ENCODE measurements around the gene CACNA2D4. TPM values are rescaled to one million over a fixed set of nuclear protein-coding genes. Genes with fewer than 3 reads are reported as not detected.

Gene CACNA2D4
- polyA plus RNA-seq, 3 donors: 17.8 to 87.7 (median 22.1) TPM

- TF ChIP-seq CTCF (IDR thresholded peaks at IDR 0.05): no peak
- Mint-ChIP-seq H3K4me3 (no peak overlapping the region), H3K36me3 (no peaks in the 10 kb centered on the region), H3K9me3 (peaks cover 14 to 30% (median 21%) of the 10 kb centered on the region in 7 donors), H3K27ac (no peak overlapping the region), H3K4me1 (no peaks in the 10 kb centered on the region), H3K27me3 (ENCODE audit: low read depth in 3 of 3) (peaks cover 0 to 11% (median 3%) of the 10 kb centered on the region in 3 donors)
- intact Hi-C loops (cut with micrococcal nuclease): no loop called here
- 94% methylated on average over 5 of the region's 6 CpGs for WGBS (ENCODE audit: insufficient coverage)
- Histone ChIP-seq H3K4me1 (ENCODE audit: control insufficient read depth in 1 of 2, insufficient read depth in 2 of 2, low read length in 2 of 2) (no peaks in the 10 kb centered on the region), H3K4me3 (replicated peaks in 1 of 3; ENCODE audit: low read depth in 2 of 3, low read length in 3 of 3) (no peak overlapping the region), H3K27ac (ENCODE audit: low read depth in 1 of 2, low read length in 2 of 2) (no peak overlapping the region), H3K79me2 (ENCODE audit: insufficient read depth, low read length) (no peaks in the 10 kb centered on the region), H4K20me1 (ENCODE audit: insufficient read depth, low read length) (no peaks in the 10 kb centered on the region), H3K4me2 (replicated peaks; ENCODE audit: extremely low read depth, low read length, poor library complexity, severe bottlenecking) (no peak overlapping the region), H2AFZ (ENCODE audit: insufficient read depth, low read depth, low read length, poor library complexity, severe bottlenecking) (no peak overlapping the region), H3K36me3 (replicated peaks in 1 of 2; ENCODE audit: control insufficient read depth in 1 of 2, insufficient read depth in 2 of 2, low read length in 2 of 2) (no peaks in the 10 kb centered on the region), H3K9me3 (replicated peaks in 1 of 2; ENCODE audit: control insufficient read depth in 1 of 2, insufficient read depth in 1 of 2, low read length in 2 of 2) (peaks cover 12 to 15% of the 10 kb centered on the region in 2 donors), H3K27me3 (ENCODE audit: control insufficient read depth in 2 of 2, insufficient read depth in 2 of 2, low read length in 2 of 2) (peaks cover 0 to 3% of the 10 kb centered on the region in 2 donors), H3K9ac (ENCODE audit: insufficient read depth, low read length, poor library complexity, severe bottlenecking) (no peak overlapping the region)
- no peak for DNase-seq
Measured at GRCh38 chr12:1872001-1872400, 46.5 kb downstream of the CACNA2D4 start.

- Mint-ChIP-seq H3K9me3 (peaks cover 14 to 30% (median 21%) of the 10 kb centered on the region in 7 donors), H3K4me3 (no peak overlapping the region), H3K4me1 (no peaks in the 10 kb centered on the region), H3K27me3 (ENCODE audit: low read depth in 3 of 3) (peaks cover 0 to 11% (median 3%) of the 10 kb centered on the region in 3 donors), H3K36me3 (no peaks in the 10 kb centered on the region), H3K27ac (peak overlapping the region in 1 of 7 donors; percentile 55)
- no peaks in the 10 kb centered on the region for H4K20me1 ChIP-seq (ENCODE audit: insufficient read depth, low read length)
- no peak overlapping the region for H3K9ac ChIP-seq (ENCODE audit: insufficient read depth, low read length, poor library complexity, severe bottlenecking)
- H3K27me3 ChIP-seq (ENCODE audit: control insufficient read depth in 2 of 2, insufficient read depth in 2 of 2, low read length in 2 of 2): peaks cover 0 to 3% of the 10 kb centered on the region in 2 donors
- WGBS (ENCODE audit: insufficient coverage): 96% methylated on average over 20 of the region's 24 CpGs
- H3K27ac ChIP-seq (ENCODE audit: low read depth in 1 of 2, low read length in 2 of 2): no peak overlapping the region
- intact Hi-C loops (cut with micrococcal nuclease): no loop called here
- H3K9me3 ChIP-seq (replicated peaks in 1 of 2; ENCODE audit: control insufficient read depth in 1 of 2, insufficient read depth in 1 of 2, low read length in 2 of 2): peaks cover 12 to 15% of the 10 kb centered on the region in 2 donors
- no peaks in the 10 kb centered on the region for H3K79me2 ChIP-seq (ENCODE audit: insufficient read depth, low read length)
- H3K4me1 ChIP-seq (ENCODE audit: control insufficient read depth in 1 of 2, insufficient read depth in 2 of 2, low read length in 2 of 2): no peaks in the 10 kb centered on the region
- H3K4me2 ChIP-seq (replicated peaks; ENCODE audit: extremely low read depth, low read length, poor library complexity, severe bottlenecking): no peak overlapping the region
- H3K4me3 ChIP-seq (replicated peaks in 1 of 3; ENCODE audit: low read depth in 2 of 3, low read length in 3 of 3): no peak overlapping the region
- no peaks in the 10 kb centered on the region for H3K36me3 ChIP-seq (replicated peaks in 1 of 2; ENCODE audit: control insufficient read depth in 1 of 2, insufficient read depth in 2 of 2, low read length in 2 of 2)
- DNase-seq: no peak
- no peak overlapping the region for H2AFZ ChIP-seq (ENCODE audit: insufficient read depth, low read depth, low read length, poor library complexity, severe bottlenecking)
- TF ChIP-seq CTCF (IDR thresholded peaks at IDR 0.05): no peak
Measured at GRCh38 chr12:1870998-1871917, 47.2 kb downstream of the CACNA2D4 start.
